GM21381 (cell line): ENCODE measurements around the gene SLC45A2.
"Not testable (repeated sequence)": the region's sequence is repeated elsewhere in the genome, so short reads cannot be mapped to it uniquely, and the experiment has no call there.

Source experiments
- ATAC-seq: cut with Tn5 transposase; IDR thresholded peaks from one replicate; pipeline ENCODE4 v1.9.1; 2021; ENCODE audit warnings: mild to moderate bottlenecking, moderate library complexity; ENCODE audit not compliant: unreplicated experiment

Gene SLC45A2

GRCh38 chr5:33929925-33930690 is 54.4 kb downstream of the SLC45A2 start:
- no peak for ATAC-seq

GRCh38 chr5:33928283-33928682 is 56.2 kb downstream of the SLC45A2 start:
- ATAC-seq = no peak

GRCh38 chr5:33927685-33928084 is 56.8 kb downstream of the SLC45A2 start:
- no peak for ATAC-seq

GRCh38 chr5:33925278-33925677 is 59.2 kb downstream of the SLC45A2 start:
- peak; percentile 58 for ATAC-seq

- ATAC-seq = no peak
Observed at GRCh38 chr5:33921002-33921401, 63.5 kb downstream of the SLC45A2 start.

GRCh38 chr5:33914844-33915243 is 69.6 kb downstream of the SLC45A2 start:
- ATAC-seq = not testable (repeated sequence)

GRCh38 chr5:33906248-33906647 is 78.2 kb downstream of the SLC45A2 start:
- not testable (repeated sequence) for ATAC-seq

GRCh38 chr5:33905381-33905780 is 79.1 kb downstream of the SLC45A2 start:
- no peak for ATAC-seq

GRCh38 chr5:33903118-33903517 is 81.4 kb downstream of the SLC45A2 start:
- ATAC-seq = no peak

- no peak for ATAC-seq
Observed at GRCh38 chr5:33901156-33901555, 83.3 kb downstream of the SLC45A2 start.
